ENCODE data around the gene RAB10.
"Not testable (repeated sequence)": the region's sequence is repeated elsewhere in the genome, so short reads cannot be mapped to it uniquely, and the experiment has no call there.

RAB10 gene

GRCh38 chr2:26164231-26164630 is 130.3 kb downstream of the RAB10 start:
- no peak overlapping the region for H3K4me3 ChIP-seq (ENCODE audit: low read length)
- H3K79me2 ChIP-seq (ENCODE audit: low read length) = no peaks in the 10 kb centered on the region
- H3K27ac ChIP-seq (ENCODE audit: low read length) = no peak overlapping the region
- H3K9ac ChIP-seq (ENCODE audit: low read length) = no peak overlapping the region
- H3K27me3 ChIP-seq (ENCODE audit: low read depth, low read length) = no peaks in the 10 kb centered on the region
- no peaks in the 10 kb centered on the region for H3K9me3 ChIP-seq (ENCODE audit: insufficient read depth, low read length)
- peaks cover 3% of the 10 kb centered on the region; the same call in 1 of the 2 replicates for H3K4me1 ChIP-seq (ENCODE audit: low read length)
- H4K20me1 ChIP-seq (ENCODE audit: insufficient read depth, low read length) = no peaks in the 10 kb centered on the region
- H3K4me2 ChIP-seq (ENCODE audit: low read length) = no peak overlapping the region
- no peaks in the 10 kb centered on the region for H3K36me3 ChIP-seq (replicated peaks; ENCODE audit: low read depth, low read length)
- TF ChIP-seq CTCF (IDR thresholded peaks at IDR 0.05; ENCODE audit: low read depth, low read length) (no peak), EZH2phosphoT487 (IDR thresholded peaks at IDR 0.05; ENCODE audit: low read depth) (no peak)
- no peak overlapping the region for H2AFZ ChIP-seq (ENCODE audit: low read depth, low read length)

- Histone ChIP-seq H4K20me1 (ENCODE audit: insufficient read depth, low read length) (no peaks in the 10 kb centered on the region), H3K36me3 (replicated peaks; ENCODE audit: low read depth, low read length) (no peaks in the 10 kb centered on the region), H3K9ac (ENCODE audit: low read length) (no peak overlapping the region), H3K4me3 (ENCODE audit: low read length) (no peak overlapping the region), H3K9me3 (ENCODE audit: insufficient read depth, low read length) (no peaks in the 10 kb centered on the region), H3K79me2 (ENCODE audit: low read length) (no peaks in the 10 kb centered on the region), H2AFZ (ENCODE audit: low read depth, low read length) (no peak overlapping the region), H3K27ac (ENCODE audit: low read length) (no peak overlapping the region), H3K27me3 (ENCODE audit: low read depth, low read length) (no peaks in the 10 kb centered on the region), H3K4me2 (ENCODE audit: low read length) (no peak overlapping the region), H3K4me1 (ENCODE audit: low read length) (no peaks in the 10 kb centered on the region; the same call in 1 of the 2 replicates)
- TF ChIP-seq EZH2phosphoT487 (IDR thresholded peaks at IDR 0.05; ENCODE audit: low read depth) = no peak
- no peak for TF ChIP-seq CTCF (IDR thresholded peaks at IDR 0.05; ENCODE audit: low read depth, low read length)
These were observed 130.8 kb downstream of the RAB10 start for GRCh38 chr2:26164641-26165211.

GRCh38 chr2:26165403-26165802 is 131.5 kb downstream of the RAB10 start:
- Histone ChIP-seq H3K9ac (ENCODE audit: low read length) (no peak overlapping the region), H3K9me3 (ENCODE audit: insufficient read depth, low read length) (no peaks in the 10 kb centered on the region), H3K27ac (ENCODE audit: low read length) (no peak overlapping the region), H3K4me2 (ENCODE audit: low read length) (no peak overlapping the region), H4K20me1 (ENCODE audit: insufficient read depth, low read length) (no peaks in the 10 kb centered on the region), H3K79me2 (ENCODE audit: low read length) (no peaks in the 10 kb centered on the region), H3K27me3 (ENCODE audit: low read depth, low read length) (no peaks in the 10 kb centered on the region), H3K36me3 (replicated peaks; ENCODE audit: low read depth, low read length) (no peaks in the 10 kb centered on the region), H3K4me1 (ENCODE audit: low read length) (no peaks in the 10 kb centered on the region), H2AFZ (ENCODE audit: low read depth, low read length) (no peak overlapping the region), H3K4me3 (ENCODE audit: low read length) (no peak overlapping the region)
- TF ChIP-seq CTCF (IDR thresholded peaks at IDR 0.05; ENCODE audit: low read depth, low read length) (no peak), EZH2phosphoT487 (IDR thresholded peaks at IDR 0.05; ENCODE audit: low read depth) (no peak)

- not testable (repeated sequence) for H3K4me3 ChIP-seq (ENCODE audit: low read length); H4K20me1 ChIP-seq (ENCODE audit: insufficient read depth, low read length); H3K79me2 ChIP-seq (ENCODE audit: low read length); H3K27ac ChIP-seq (ENCODE audit: low read length); H2AFZ ChIP-seq (ENCODE audit: low read depth, low read length); H3K9ac ChIP-seq (ENCODE audit: low read length); H3K27me3 ChIP-seq (ENCODE audit: low read depth, low read length); H3K9me3 ChIP-seq (ENCODE audit: insufficient read depth, low read length); H3K4me1 ChIP-seq (ENCODE audit: low read length); H3K4me2 ChIP-seq (ENCODE audit: low read length); H3K36me3 ChIP-seq (replicated peaks; ENCODE audit: low read depth, low read length)
These were observed 132.7 kb downstream of the RAB10 start for GRCh38 chr2:26166541-26166940.
